MM.1S (cell line): ENCODE measurements around the gene CTSF.

Experiments
- CTCF ChIP-seq: fragments of 300-600 bp; sonication (generic); IDR thresholded peaks from 2 replicates; pipeline ENCODE4 v1.5.1; 2016; ENCODE audit warnings: antibody characterized with exemption, low read length, mixed read lengths
- EZH2 ChIP-seq: fragments of 300-600 bp; sonication (generic); optimal IDR thresholded peaks from 2 replicates; pipeline ENCODE3; 2017; ENCODE audit warnings: low read depth, mild to moderate bottlenecking, antibody characterized with exemption, low read length, mixed read lengths

GRCh38 chr11:66559866-66560676 is 8.3 kb downstream of the CTSF start:
- TF ChIP-seq CTCF (no peak), EZH2 (no peak)
